HL-60/S4 (cell line): Measurements from ENCODE around the gene ANKMY1.
"Not testable (repeated sequence)": the region's sequence is repeated elsewhere in the genome, so short reads cannot be mapped to it uniquely, and the experiment has no call there.

ENCODE experiments used
- in situ Hi-C: fragments of 300-500 bp; cut with MboI; formaldehyde crosslinking; loops from 2 replicates; pipeline ENCODE4 v1.14.3; 2022; ENCODE audit warnings: low sequenced_read_pairs

ANKMY1 gene

DNA sequence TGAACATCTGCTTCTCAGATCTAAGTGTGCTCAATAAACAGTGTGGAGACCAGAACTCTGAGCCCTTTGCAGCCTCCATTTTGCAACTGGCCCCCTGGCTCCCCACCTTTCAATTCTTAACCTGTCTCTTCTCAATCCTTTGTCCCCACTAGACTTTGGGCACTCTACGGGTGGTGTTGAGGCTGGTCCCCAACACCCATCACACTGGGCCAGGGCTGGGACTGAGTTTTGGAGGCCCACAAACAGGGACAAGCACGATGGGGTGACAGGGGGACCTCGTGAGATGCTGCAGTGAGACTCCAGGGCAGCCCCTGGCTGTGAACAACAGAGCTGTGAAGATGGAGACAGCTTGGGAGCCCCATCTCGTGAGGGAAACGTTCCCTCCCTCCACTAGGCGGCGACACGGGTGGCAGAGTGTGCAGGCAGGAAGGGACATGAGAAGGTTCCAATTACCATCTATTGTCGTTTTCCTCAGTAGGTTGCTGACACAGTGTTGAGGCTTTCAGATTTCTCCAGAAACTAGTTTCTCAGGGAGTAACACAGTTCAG lies 1.2 kb downstream of the ANKMY1 start:
- in situ Hi-C loops: no loop called here

DNA sequence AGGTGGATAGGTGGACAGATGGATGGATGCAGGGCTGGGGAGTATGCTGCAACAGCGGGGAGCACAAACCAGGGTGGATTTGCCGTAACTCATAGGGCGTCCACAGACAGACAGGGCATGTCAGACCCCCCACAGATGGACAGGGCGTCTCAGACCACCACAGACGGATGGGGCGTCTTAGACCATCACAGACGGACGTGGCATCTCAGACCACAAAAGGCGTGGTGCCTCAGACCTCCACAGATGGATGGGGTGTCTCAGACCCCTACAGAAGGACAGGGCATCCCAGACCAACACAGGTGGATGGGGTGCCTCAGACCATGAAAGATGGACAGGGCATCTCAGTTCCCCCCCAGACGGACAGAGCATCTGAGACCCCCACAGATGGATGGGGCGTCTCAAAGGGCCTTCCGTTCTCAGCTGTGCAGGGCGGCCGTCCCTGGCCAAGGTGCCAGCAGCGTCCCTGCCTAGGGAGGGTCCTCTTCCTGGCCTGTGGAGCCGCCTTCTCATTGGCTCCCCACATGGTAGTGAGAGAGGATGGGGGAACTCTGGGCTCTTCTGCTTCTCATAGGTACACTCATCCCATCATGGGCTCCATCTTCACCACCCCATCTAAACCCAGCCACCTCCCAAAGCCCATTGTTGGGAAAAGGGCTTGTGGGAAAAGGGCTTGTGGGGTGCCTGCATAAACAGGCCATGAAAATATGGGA lies 2.1 kb downstream of the ANKMY1 start:
- in situ Hi-C loops: no loop called here

DNA sequence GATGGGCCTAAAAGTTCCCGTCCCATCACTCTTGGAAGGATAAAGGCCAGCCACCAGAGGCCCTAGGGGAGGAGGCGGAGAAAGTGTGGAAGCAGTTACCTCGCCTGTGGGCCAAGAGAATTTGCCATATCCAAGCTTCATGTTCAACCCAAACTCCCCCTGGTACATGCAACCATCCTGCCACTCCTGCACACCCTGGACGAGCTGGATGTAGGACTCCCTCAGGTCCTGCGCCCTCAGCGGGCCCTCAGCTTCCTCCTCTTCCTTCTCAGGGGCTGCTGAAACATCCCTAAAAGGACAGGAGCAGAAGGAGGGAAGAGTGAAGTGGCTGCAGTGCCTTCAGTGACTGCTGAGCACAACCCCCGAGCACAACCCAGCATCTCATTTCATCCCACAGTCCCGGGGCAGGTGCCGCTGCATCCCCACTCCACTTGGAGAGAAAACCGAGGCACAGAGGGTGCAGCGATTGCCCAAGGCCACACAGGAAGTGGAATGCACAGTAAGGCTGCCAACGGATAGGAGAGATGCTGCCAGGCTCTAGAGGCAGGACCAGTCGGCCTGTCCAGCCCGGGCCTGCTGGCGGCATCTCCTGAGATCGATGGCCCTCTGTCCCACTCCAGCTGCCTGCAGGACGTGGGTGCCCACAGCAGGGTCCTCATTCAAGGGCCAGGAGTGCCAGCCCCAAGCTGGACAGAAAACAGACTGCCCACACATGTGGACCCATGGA lies 2.9 kb downstream of the ANKMY1 start:
- in situ Hi-C loops: no loop called here

DNA sequence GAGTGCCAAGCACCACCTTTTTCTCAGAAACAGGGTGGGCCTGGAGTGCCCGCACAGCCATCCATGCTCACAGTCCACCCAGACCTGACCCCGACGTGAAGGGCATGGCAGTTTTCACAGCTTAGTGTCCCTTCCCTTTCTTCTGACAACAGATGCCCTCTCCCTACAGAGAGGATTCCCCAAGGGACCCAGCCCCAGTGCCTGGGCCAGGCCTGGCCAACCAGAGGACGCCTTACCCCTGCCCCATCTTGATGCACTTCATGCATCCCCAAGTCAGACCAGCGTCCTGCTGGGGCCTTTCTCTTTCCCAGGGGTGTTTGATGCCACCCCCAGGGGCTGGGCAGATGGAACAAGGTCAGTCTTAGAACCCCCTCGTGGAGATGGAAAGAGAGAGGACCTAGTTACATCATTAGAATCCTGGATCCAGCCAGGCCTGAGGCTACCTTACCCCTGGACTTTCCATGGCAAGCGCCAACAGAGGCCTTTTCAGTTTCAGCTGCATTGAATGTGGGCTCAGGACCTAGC lies 3.8 kb downstream of the ANKMY1 start:
- in situ Hi-C loops: no loop called here

DNA sequence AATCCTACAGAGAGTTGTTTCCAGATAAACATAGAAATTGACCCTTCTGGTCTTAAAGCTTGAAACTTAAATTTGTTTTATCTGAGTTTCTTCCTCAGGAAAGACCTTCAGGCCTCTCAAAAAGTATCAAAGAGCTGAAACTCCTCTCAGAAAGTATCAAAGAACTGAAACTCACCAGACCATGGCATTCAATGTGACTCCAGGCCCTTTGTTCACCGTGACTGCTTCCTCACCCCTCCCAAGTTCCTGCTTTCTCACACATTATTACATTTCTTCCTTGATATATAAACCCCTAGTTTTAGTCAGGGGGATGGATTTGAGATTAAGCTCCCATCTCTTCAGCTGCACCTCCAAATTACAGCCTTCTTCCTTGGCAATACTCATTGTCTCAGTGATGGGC lies 6.0 kb downstream of the ANKMY1 start:
- in situ Hi-C loops: no loop called here

DNA sequence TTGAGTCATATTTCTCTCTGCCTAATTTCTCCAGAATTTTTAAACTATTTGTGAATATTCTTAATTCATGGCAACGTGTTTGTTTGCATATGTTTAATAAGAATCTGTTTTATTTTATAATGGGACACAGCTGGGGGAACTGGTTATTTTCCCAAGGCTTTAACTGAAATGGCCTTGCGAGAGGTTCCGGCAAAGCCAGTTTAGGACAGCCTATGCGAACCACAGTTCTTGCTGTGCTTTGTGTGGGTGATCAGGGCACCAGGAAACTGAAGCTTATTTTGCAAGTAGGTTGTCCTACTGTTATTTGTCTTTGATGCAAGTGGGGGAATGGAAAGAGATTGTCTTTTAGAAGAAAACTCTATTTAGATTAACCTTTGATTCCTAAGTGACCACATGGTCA lies 6.5 kb downstream of the ANKMY1 start:
- in situ Hi-C loops: no loop called here

DNA sequence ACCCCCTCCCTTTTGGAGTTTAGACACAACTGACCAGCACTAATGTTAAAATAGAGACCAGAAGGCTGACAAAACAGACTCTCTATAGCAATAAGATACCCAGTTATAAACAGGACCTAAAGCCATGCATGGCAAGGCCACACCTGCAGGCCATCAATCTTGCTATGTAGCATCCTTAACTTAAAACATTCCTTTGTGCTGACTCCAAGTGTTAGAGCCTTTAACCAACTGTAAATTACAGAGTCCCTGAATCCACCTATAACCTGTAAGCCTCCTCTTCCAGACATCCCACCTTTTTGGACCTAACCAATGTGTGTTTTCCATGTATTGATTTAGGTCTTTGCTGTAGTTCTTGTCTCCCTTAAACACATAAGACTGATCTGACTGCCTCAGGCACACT lies 17.9 kb downstream of the ANKMY1 start:
- in situ Hi-C loops: no loop called here

DNA sequence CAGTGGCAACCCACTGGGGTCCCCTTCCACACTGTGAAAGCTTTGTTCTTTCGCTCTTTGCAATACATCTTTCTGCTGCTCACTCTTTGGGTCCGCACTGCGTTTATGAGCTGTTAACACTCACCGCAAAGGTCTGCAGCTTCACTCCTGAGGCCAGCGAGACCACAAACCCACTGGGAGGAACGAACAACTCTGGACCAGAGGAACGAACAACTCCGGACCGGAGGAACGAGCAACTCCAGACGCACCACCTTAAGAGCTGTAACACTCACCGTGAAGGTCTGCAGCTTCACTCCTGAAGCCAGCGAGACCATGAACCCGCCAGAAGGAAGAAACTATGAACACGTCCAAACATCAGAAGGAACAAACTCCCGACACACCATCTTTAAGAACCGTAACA lies 18.7 kb downstream of the ANKMY1 start:
- in situ Hi-C loops: not testable (repeated sequence)

DNA sequence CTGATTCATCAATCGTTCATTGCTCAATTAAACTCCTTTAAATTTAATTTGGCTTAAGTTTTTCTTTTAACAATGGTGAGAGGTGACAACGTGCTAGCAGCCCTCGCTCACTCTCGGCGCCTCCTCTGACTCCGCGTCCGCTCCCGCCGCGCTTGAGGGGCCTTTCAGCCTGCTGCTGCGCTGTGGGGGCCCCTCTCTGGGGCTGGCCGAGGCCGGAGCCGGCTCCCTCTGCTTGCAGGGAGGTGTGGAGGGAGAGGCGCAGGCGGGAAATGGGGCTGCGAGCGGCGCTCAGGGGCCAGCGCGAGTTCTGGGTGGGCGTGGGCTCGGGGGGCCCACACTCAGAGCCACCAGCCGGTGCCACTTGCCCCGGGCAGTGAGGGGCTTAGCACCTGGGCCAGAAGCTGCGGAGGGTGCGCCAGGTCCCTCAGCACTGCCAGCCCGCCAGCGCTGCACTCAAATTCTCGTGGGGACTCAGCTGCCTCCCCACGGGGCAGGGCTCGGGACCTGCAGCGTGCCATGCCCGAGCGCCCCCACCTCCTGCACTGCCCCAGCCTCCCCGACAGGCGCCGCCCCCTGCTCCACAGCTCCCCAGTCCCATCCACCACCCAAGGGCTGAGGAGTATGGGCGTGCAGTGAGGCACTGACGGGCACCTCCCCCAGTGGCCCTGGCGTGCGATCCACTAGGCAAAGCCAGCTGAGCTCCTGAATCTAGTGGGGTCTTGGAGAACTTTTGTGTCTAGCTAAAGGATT lies 19.6 kb downstream of the ANKMY1 start:
- in situ Hi-C loops: no loop called here

DNA sequence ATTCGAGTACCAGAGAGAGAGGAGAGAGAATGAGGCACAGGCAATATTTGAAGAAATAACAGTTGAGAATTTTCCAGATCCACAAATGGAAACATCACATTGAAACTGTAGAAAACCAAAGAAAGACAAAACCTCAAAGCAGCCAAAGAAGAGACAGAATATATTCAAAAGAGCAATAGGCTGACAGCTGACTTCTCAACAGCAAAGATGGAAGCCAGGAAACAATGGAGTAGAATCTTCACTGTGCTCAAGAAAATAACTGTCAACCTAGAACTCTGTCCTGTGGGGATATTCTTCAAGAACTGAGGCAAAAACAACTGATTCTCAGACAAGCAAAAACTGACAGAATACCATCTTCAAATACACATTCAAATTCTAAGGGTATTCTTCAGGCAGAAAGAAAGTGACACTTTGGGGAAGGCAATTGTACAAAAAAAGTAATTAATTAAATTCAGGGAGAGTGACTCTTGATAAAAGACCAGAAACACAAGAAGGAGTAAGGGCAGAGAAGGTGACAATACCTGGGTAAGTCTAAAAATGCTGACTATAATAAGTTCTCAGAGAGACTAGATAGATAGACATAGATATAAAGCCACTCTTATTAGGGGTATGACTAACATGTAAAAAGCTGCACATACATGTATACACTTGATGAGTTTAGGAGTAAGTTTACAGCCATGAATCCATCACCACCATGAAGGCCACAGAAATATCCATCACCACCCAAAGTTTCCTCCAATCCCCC lies 25.6 kb downstream of the ANKMY1 start:
- in situ Hi-C loops: no loop called here

DNA sequence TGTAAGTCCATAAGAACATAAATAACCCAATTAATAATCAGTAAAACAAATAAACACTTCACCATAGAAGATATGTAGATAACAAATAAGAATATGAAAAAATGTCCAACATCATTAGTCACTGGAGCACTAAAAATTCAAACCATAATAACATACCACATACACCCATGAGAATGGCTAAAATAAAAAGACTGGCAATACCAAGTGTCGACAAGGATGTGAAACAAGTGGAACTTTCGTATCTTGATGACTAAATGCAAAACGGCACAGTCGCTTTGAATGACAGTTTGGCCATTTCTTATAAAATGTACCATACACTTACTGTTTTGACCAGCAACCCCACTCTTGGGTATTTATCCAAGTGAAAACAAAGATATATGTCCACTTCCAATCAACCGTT lies 26.8 kb downstream of the ANKMY1 start:
- in situ Hi-C loops: no loop called here

DNA sequence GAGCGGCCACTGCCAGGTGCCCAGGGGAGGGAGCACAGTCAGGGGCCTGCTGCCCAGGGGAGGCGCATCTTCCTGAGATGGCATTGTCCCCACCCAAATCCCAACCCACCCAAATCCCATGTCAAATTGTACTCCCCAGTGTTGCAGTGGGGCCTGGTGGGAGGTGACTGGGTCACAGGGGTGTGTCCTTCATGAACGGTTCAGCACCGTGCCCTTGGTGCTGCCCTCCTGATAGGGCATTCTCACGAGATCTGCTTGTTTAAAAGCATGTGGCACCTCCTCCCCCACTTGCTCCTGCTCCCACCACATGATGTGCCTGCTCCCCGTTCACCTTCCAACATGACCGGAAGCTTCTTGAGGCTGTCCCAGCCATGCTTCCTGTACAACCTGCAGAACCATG lies 27.6 kb downstream of the ANKMY1 start:
- in situ Hi-C loops: no loop called here

DNA sequence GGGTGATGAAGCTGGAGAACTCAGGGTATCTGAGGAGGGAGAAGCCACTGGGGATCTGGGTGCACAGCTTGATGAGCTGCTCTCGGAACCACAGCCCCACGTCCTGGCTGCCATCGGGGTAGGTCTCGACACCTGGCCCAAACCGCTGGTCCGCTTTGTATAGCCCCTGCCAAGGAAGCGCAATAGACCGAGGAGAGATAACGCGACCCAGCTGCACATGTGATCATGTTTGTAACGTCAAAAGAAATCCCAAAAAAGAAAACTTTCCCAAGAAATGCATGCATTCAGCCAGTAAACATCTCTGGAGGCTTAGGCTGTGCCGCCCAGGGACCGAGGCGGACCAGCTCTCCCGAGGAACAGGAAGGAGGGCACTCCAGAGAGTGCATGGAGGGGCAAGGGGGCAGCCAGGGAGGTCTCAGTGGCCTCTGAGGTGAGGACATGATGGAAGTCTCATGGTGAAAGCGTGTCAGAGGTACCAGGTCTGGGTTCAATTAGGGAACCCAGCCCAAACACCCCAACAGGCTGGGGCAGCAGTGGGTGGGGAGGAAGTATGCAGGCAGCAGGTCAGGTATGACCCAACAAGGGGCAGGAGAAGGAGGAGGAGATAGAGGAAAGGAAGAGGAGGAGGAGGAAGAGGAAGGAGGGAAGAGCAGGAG lies 28.3 kb downstream of the ANKMY1 start:
- in situ Hi-C loops: no loop called here

DNA sequence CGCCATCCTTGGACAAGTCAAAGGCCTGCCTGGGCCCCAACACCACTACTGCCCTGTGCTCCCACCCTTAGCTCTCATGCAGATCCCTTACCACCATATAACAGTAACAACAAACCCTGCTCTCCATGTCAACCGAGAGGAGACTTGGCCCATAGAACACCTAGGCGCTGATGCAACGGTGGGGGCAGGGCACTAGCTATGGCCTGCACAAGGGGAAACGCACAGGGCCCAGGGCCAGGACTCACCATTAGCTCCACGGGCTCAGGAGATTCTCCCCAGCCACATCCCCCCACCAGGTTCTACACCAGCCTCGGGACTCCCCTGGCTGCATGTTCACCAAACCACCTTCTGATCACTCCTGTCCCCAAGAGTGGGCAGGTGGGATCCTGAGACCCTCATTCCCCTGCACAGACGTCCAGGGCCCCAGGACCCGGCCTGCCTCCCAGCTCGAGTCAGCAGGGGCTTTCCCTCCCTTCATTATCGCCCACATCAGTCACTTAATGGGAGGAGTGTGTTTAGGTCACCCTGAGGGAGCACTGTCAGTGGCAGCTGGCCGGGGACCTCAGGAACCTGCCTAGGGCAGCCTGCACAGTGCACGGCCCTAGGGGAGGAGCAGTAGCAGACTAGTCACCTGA lies 29.3 kb downstream of the ANKMY1 start:
- in situ Hi-C loops: no loop called here

DNA sequence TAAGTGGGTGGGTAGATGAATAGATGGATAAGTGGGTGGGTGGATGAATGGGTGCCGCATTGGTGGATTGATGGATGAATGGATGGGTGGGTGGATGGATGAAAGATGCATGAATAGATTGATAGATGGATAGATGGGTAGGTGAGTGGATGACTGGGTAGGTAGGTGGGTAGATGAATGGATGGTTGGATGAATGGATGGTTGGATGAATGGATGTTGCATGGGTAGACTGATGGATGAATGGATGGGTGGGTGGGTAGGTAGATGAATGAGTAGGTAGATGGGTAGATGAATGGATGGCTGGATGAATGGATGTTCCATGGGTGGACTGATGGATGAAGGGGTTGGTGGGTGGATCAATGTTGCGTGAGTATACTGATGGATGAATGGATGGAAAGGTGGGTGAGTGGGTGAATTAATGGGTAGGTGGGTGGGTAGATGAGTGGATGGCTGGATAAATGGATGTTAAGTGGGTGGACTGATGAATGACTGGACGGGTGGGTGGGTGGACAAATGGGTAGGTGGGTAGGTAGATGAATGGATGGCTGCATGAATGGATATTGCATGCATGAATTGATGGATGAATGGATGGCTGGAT lies 30.5 kb downstream of the ANKMY1 start:
- in situ Hi-C loops: no loop called here

DNA sequence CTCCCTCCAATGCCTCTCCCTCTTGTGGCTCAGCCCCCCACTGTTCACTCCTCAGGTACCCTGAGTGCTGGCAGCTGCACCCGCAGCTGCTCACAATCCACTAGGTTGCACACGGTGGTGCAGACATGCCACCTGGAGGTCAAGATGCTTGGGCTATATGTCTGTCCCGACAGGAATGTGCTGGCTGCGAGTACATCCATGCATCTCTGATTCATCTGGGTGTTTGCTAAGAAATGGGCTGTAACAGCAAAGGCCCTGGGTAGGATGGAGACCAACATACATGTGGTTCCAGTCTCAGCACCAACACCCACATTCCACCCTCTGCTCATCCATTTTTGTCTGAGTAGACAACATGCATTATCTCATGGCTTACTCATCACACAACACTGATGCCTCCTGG lies 31.3 kb downstream of the ANKMY1 start:
- in situ Hi-C loops: no loop called here

DNA sequence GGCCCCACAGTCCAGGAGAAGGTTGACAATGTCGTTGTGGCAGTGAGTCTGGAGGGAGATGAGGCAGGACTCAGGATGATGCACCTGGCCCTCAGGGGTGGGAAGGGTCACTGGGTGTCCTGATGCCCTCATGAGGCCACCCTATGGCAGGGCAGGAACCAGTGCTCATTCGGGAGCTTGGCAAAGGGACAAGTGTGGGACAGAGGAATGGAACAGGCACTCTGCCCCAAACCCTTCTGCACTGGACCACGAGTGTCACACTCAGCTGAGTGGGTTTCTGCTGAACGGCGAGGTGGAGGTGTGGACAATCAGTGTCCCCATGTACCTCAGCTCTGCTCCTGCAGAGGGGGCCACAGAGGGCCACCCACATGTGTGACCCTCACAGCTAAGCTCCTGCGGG lies 32.0 kb downstream of the ANKMY1 start:
- in situ Hi-C loops: no loop called here

DNA sequence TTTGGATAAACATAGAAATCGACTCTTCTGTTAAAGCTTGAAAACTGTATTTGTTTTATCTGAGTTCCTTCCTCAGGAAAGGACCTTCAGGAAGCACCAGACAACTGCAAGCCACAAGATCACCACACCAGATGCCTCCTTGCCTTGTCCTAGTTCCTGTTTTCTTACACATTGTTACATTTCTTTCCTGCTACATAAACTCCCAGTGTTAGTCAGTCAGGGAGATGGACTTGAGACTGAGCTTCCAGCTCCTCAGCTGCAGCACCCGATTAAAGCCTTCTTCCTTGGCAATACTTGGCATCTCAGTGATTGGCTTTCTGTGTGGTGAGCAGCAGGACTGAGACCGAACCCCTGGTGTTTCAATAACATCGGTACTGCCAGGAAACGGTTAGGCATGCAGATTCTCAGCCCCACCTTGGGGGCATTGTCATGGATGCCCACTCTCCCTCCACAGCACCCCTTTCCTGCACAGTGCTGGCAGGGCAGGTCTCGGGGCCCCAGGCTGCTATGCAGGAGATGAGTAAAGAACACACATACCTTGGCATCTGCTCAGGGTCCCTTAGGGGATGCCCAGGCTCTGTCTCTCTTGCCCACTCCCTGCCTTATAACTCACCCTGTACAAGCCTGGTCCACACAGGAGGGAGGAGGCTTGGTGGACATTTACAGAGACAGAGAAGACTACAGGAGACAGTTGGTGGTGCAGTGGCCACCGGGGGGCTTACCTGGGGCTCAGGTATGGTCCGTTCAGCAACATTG lies 32.6 kb downstream of the ANKMY1 start:
- in situ Hi-C loops: no loop called here
